GM10266 (cell line): ENCODE measurements around the gene HUNK.
"Not testable (repeated sequence)": the region's sequence is repeated elsewhere in the genome, so short reads cannot be mapped to it uniquely, and the experiment has no call there.

ENCODE experiments used
- DNase-seq: peaks from one replicate; pipeline ENCODE4 v3.0.0; 2012; ENCODE audit errors: extremely low spot score
- CTCF ChIP-seq: IDR thresholded peaks from 2 replicates; pipeline ENCODE4 v1.5.1; 2012; ENCODE audit warnings: mild to moderate bottlenecking, low read depth; ENCODE audit not compliant: control insufficient read depth, insufficient read depth; ENCODE audit errors: missing control alignments

Gene HUNK

DNA sequence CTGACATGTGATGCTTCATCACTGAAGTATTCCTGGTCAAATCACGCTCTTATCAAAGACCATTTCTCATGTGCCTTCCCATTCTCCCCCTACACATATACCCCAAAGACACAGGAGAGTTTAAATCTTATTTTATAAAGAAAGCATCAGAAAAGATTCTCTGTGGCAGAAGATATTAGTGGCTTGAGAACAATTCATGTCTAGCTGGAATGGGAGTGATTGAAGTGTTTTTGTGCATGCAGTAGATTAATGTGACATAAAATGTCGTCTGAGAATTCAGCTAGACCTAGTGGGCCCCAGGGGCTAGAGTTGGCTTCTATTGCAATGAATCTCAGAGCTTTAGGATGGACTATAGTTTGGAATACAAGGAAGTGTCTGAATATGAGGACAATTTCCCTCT is 163.9 kb downstream of the HUNK start:
- no peak for DNase-seq
- TF ChIP-seq CTCF, result no peak

GRCh38 chr21:32038751-32039150 is 165.9 kb downstream of the HUNK start:
- not testable (repeated sequence) for DNase-seq

DNA sequence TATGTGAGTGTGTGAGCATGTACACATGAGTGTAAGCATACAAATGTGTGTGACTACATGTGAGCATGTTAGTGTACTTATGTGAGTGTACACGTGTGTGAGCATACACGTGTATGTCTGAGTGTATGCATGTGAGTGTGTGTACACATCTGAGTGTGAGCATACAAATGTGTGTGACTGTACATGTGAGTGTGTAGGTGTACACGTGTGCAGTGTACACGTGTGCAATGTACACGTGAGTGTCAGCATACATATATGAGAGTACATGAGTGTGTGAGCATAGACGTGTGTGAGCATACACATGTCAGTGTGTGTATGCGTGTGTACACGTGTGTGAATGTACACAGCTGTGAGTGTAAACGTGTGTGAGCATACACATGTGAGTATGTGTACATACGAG is 170.6 kb downstream of the HUNK start:
- no peak for DNase-seq
- TF ChIP-seq CTCF, result no peak

GRCh38 chr21:32044205-32045180 is 171.7 kb downstream of the HUNK start:
- TF ChIP-seq CTCF, result no peak

GRCh38 chr21:32046191-32046590 is 173.4 kb downstream of the HUNK start:
- DNase-seq, result no peak
- no peak for TF ChIP-seq CTCF

More at GRCh38 chr21:32044205-32045180, 171.7 kb downstream of the HUNK start:
- DNase-seq, result no peak

DNA sequence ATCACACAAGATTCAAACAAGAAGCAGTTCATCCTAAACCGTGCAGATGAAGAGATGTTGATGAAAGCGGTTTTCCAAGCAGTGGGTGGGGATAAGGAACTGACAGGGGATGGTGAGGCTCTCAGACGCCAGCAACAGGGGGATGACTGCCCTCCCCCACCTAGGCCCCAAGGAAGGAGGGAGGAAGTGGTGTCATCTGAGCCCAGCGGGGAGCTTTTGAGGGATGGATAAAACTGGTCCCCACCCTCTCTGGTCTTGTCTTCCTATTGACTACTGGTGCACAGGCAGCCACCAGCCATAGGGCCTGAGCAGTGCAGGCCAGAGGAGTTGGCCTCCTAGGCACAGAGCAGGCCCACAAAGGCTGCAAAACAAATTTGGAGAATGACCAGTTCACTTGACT is 175.5 kb downstream of the HUNK start:
- DNase-seq, result no peak
- no peak for TF ChIP-seq CTCF
